Measurements from ENCODE around the gene KCNE4. TPM values are rescaled to one million over a fixed set of nuclear protein-coding genes. Genes with fewer than 3 reads are reported as not detected.
"Not testable (repeated sequence)": the region's sequence is repeated elsewhere in the genome, so short reads cannot be mapped to it uniquely, and the experiment has no call there.

KCNE4 gene
- polyA plus RNA-seq, 4 donors: 0.54 to 2.5 (median 1.5) TPM; not detected in 1

GRCh38 chr2:223080790-223081360 is 28.9 kb downstream of the KCNE4 start:
- not testable (repeated sequence) for H3K4me1 ChIP-seq (ENCODE audit: control insufficient read depth in 3 of 3, insufficient read depth in 2 of 3, low read depth in 1 of 3, low read length in 2 of 3); H3K4me3 ChIP-seq (ENCODE audit: low read depth in 1 of 3, low read length in 3 of 3); H3K27me3 ChIP-seq (ENCODE audit: control insufficient read depth in 3 of 3, insufficient read depth in 3 of 3, low read length in 3 of 3); H3K9me3 ChIP-seq (ENCODE audit: control insufficient read depth in 2 of 2, insufficient read depth in 1 of 2, low read depth in 1 of 2, low read length in 1 of 2); H3K27ac ChIP-seq (ENCODE audit: low read depth in 1 of 3, low read length in 2 of 3); FAIRE-seq; DNase-seq; H3K36me3 ChIP-seq (ENCODE audit: control insufficient read depth in 3 of 3, insufficient read depth in 2 of 3, low read depth in 1 of 3, low read length in 3 of 3)
- WGBS, 3 donors: 55 to 81% (median 80%) methylated on average over 3 of the region's 3 CpGs

- H3K27ac ChIP-seq (ENCODE audit: low read depth in 1 of 3, low read length in 2 of 3): no peak overlapping the region
- H3K9me3 ChIP-seq (ENCODE audit: control insufficient read depth in 2 of 2, insufficient read depth in 1 of 2, low read depth in 1 of 2, low read length in 1 of 2): no peaks in the 10 kb centered on the region
- no peaks in the 10 kb centered on the region for H3K4me1 ChIP-seq (ENCODE audit: control insufficient read depth in 3 of 3, insufficient read depth in 2 of 3, low read depth in 1 of 3, low read length in 2 of 3)
- WGBS, 3 donors: 73 to 82% (median 74%) methylated on average over 3 of the region's 3 CpGs
- H3K27me3 ChIP-seq (ENCODE audit: control insufficient read depth in 3 of 3, insufficient read depth in 3 of 3, low read length in 3 of 3): no peaks in the 10 kb centered on the region
- no peak for DNase-seq
- H3K4me3 ChIP-seq (ENCODE audit: low read depth in 1 of 3, low read length in 3 of 3): no peak overlapping the region
- no peak for FAIRE-seq
- no peaks in the 10 kb centered on the region for H3K36me3 ChIP-seq (ENCODE audit: control insufficient read depth in 3 of 3, insufficient read depth in 2 of 3, low read depth in 1 of 3, low read length in 3 of 3)
Measured at GRCh38 chr2:223081789-223082188, 29.8 kb downstream of the KCNE4 start.

GRCh38 chr2:223082706-223083105 is 30.7 kb downstream of the KCNE4 start:
- no peak for FAIRE-seq
- no peaks in the 10 kb centered on the region for H3K4me1 ChIP-seq (ENCODE audit: control insufficient read depth in 3 of 3, insufficient read depth in 2 of 3, low read depth in 1 of 3, low read length in 2 of 3)
- H3K36me3 ChIP-seq (ENCODE audit: control insufficient read depth in 3 of 3, insufficient read depth in 2 of 3, low read depth in 1 of 3, low read length in 3 of 3): no peaks in the 10 kb centered on the region
- peaks cover 0 to 2% (median 0%) of the 10 kb centered on the region in 3 donors for H3K27me3 ChIP-seq (ENCODE audit: control insufficient read depth in 3 of 3, insufficient read depth in 3 of 3, low read length in 3 of 3)
- WGBS, 3 donors: 6 to 45% (median 43%) methylated on average over 2 of the region's 2 CpGs
- DNase-seq: no peak
- no peaks in the 10 kb centered on the region for H3K9me3 ChIP-seq (ENCODE audit: control insufficient read depth in 2 of 2, insufficient read depth in 1 of 2, low read depth in 1 of 2, low read length in 1 of 2)
- H3K4me3 ChIP-seq (ENCODE audit: low read depth in 1 of 3, low read length in 3 of 3): no peak overlapping the region
- no peak overlapping the region for H3K27ac ChIP-seq (ENCODE audit: low read depth in 1 of 3, low read length in 2 of 3)

- no peaks in the 10 kb centered on the region for H3K36me3 ChIP-seq (ENCODE audit: control insufficient read depth in 3 of 3, insufficient read depth in 2 of 3, low read depth in 1 of 3, low read length in 3 of 3)
- H3K4me1 ChIP-seq (ENCODE audit: control insufficient read depth in 3 of 3, insufficient read depth in 2 of 3, low read depth in 1 of 3, low read length in 2 of 3): no peaks in the 10 kb centered on the region
- H3K9me3 ChIP-seq (ENCODE audit: control insufficient read depth in 2 of 2, insufficient read depth in 1 of 2, low read depth in 1 of 2, low read length in 1 of 2): no peaks in the 10 kb centered on the region
- FAIRE-seq (no peak), DNase-seq (no peak)
- H3K4me3 ChIP-seq (ENCODE audit: low read depth in 1 of 3, low read length in 3 of 3): no peak overlapping the region
- WGBS, 3 donors: 69 to 79% (median 70%) methylated on average over 7 of the region's 7 CpGs
- peaks cover 0 to 2% (median 0%) of the 10 kb centered on the region in 3 donors for H3K27me3 ChIP-seq (ENCODE audit: control insufficient read depth in 3 of 3, insufficient read depth in 3 of 3, low read length in 3 of 3)
- H3K27ac ChIP-seq (ENCODE audit: low read depth in 1 of 3, low read length in 2 of 3): no peak overlapping the region
Measured at GRCh38 chr2:223083402-223084070, 31.5 kb downstream of the KCNE4 start.

GRCh38 chr2:223084873-223085272 is 32.9 kb downstream of the KCNE4 start:
- Histone ChIP-seq H3K9me3 (ENCODE audit: control insufficient read depth in 2 of 2, insufficient read depth in 1 of 2, low read depth in 1 of 2, low read length in 1 of 2) (no peaks in the 10 kb centered on the region), H3K27me3 (ENCODE audit: control insufficient read depth in 3 of 3, insufficient read depth in 3 of 3, low read length in 3 of 3) (peaks cover 0 to 2% (median 0%) of the 10 kb centered on the region in 3 donors), H3K27ac (ENCODE audit: low read depth in 1 of 3, low read length in 2 of 3) (no peak overlapping the region), H3K4me1 (ENCODE audit: control insufficient read depth in 3 of 3, insufficient read depth in 2 of 3, low read depth in 1 of 3, low read length in 2 of 3) (no peaks in the 10 kb centered on the region), H3K36me3 (ENCODE audit: control insufficient read depth in 3 of 3, insufficient read depth in 2 of 3, low read depth in 1 of 3, low read length in 3 of 3) (no peaks in the 10 kb centered on the region), H3K4me3 (ENCODE audit: low read depth in 1 of 3, low read length in 3 of 3) (no peak overlapping the region)
- whole genome bisulfite sequencing, 3 donors: 76 to 83% (median 78%) methylated on average over 2 of the region's 2 CpGs
- DNase-seq (no peak), FAIRE-seq (no peak)

- Histone ChIP-seq H3K36me3 (ENCODE audit: control insufficient read depth in 3 of 3, insufficient read depth in 2 of 3, low read depth in 1 of 3, low read length in 3 of 3) (no peaks in the 10 kb centered on the region), H3K27ac (ENCODE audit: low read depth in 1 of 3, low read length in 2 of 3) (no peak overlapping the region), H3K4me1 (ENCODE audit: control insufficient read depth in 3 of 3, insufficient read depth in 2 of 3, low read depth in 1 of 3, low read length in 2 of 3) (no peaks in the 10 kb centered on the region), H3K4me3 (ENCODE audit: low read depth in 1 of 3, low read length in 3 of 3) (no peak overlapping the region), H3K27me3 (ENCODE audit: control insufficient read depth in 3 of 3, insufficient read depth in 3 of 3, low read length in 3 of 3) (peaks cover 0 to 2% (median 0%) of the 10 kb centered on the region in 3 donors), H3K9me3 (ENCODE audit: control insufficient read depth in 2 of 2, insufficient read depth in 1 of 2, low read depth in 1 of 2, low read length in 1 of 2) (no peaks in the 10 kb centered on the region)
- DNase-seq: no peak
- 90 to 93% (median 91%) methylated on average over 13 of the region's 13 CpGs for WGBS, 3 donors
- FAIRE-seq: no peak
Measured at GRCh38 chr2:223086370-223086981, 34.5 kb downstream of the KCNE4 start.

GRCh38 chr2:223087466-223087865 is 35.5 kb downstream of the KCNE4 start:
- WGBS, 3 donors: 90 to 92% (median 91%) methylated on average over 5 of the region's 5 CpGs
- FAIRE-seq (no peak), DNase-seq (no peak)

GRCh38 chr2:223088866-223089265 is 36.9 kb downstream of the KCNE4 start:
- no peaks in the 10 kb centered on the region for H3K4me1 ChIP-seq (ENCODE audit: control insufficient read depth in 3 of 3, insufficient read depth in 2 of 3, low read depth in 1 of 3, low read length in 2 of 3)
- no peaks in the 10 kb centered on the region for H3K9me3 ChIP-seq (ENCODE audit: control insufficient read depth in 2 of 2, insufficient read depth in 1 of 2, low read depth in 1 of 2, low read length in 1 of 2)
- 65 to 71% (median 71%) methylated on average over 3 of the region's 3 CpGs for WGBS, 3 donors
- DNase-seq: no peak
- FAIRE-seq: no peak
- no peak overlapping the region for H3K27ac ChIP-seq (ENCODE audit: low read depth in 1 of 3, low read length in 2 of 3)
- H3K4me3 ChIP-seq (ENCODE audit: low read depth in 1 of 3, low read length in 3 of 3): no peak overlapping the region
- H3K27me3 ChIP-seq (ENCODE audit: control insufficient read depth in 3 of 3, insufficient read depth in 3 of 3, low read length in 3 of 3): peaks cover 0 to 2% (median 0%) of the 10 kb centered on the region in 3 donors
- H3K36me3 ChIP-seq (ENCODE audit: control insufficient read depth in 3 of 3, insufficient read depth in 2 of 3, low read depth in 1 of 3, low read length in 3 of 3): no peaks in the 10 kb centered on the region

More at GRCh38 chr2:223087466-223087865, 35.5 kb downstream of the KCNE4 start:
- no peak overlapping the region for H3K27ac ChIP-seq (ENCODE audit: low read depth in 1 of 3, low read length in 2 of 3)
- no peaks in the 10 kb centered on the region for H3K9me3 ChIP-seq (ENCODE audit: control insufficient read depth in 2 of 2, insufficient read depth in 1 of 2, low read depth in 1 of 2, low read length in 1 of 2)
- no peaks in the 10 kb centered on the region for H3K4me1 ChIP-seq (ENCODE audit: control insufficient read depth in 3 of 3, insufficient read depth in 2 of 3, low read depth in 1 of 3, low read length in 2 of 3)
- no peak overlapping the region for H3K4me3 ChIP-seq (ENCODE audit: low read depth in 1 of 3, low read length in 3 of 3)
- peaks cover 0 to 2% (median 0%) of the 10 kb centered on the region in 3 donors for H3K27me3 ChIP-seq (ENCODE audit: control insufficient read depth in 3 of 3, insufficient read depth in 3 of 3, low read length in 3 of 3)
- no peaks in the 10 kb centered on the region for H3K36me3 ChIP-seq (ENCODE audit: control insufficient read depth in 3 of 3, insufficient read depth in 2 of 3, low read depth in 1 of 3, low read length in 3 of 3)

Data from small intestine (tissue), 7 donors.